Spinal cord (tissue), 10 donors: Measurements from ENCODE around the gene KRTAP12-4. TPM values are rescaled to one million over a fixed set of nuclear protein-coding genes. Genes with fewer than 3 reads are reported as not detected.
"Not testable (repeated sequence)": the region's sequence is repeated elsewhere in the genome, so short reads cannot be mapped to it uniquely, and the experiment has no call there.

Experiments
- DNase-seq, 6 donors: peaks; one replicate each; pipeline versions ENCODE4 v3.0.0 to v3.0.0-alpha.2; 2013 to 2015; ENCODE audit warnings: low spot score in 6 of 6, low read depth in 4 of 6
- H3K27ac ChIP-seq: one replicate; pipeline ENCODE4 v1.5.1; 2013; ENCODE audit warnings: low read depth, low read length, control low read depth
- H3K27me3 ChIP-seq: one replicate; pipeline ENCODE4 v1.6.1; 2013; ENCODE audit warnings: low read length; ENCODE audit not compliant: control insufficient read depth, insufficient read depth
- H3K36me3 ChIP-seq: one replicate; pipeline ENCODE4 v1.6.1; 2013; ENCODE audit warnings: low read length; ENCODE audit not compliant: control insufficient read depth, insufficient read depth
- H3K4me1 ChIP-seq: one replicate; pipeline ENCODE4 v1.6.1; 2013; ENCODE audit warnings: low read length; ENCODE audit not compliant: control insufficient read depth, insufficient read depth
- H3K4me3 ChIP-seq: one replicate; pipeline ENCODE4 v1.5.1; 2013; ENCODE audit warnings: low read depth, low read length, control low read depth
- H3K9me3 ChIP-seq: one replicate; pipeline ENCODE4 v1.6.1; 2013; ENCODE audit warnings: low read length; ENCODE audit not compliant: control insufficient read depth, insufficient read depth
- WGBS: methylation state at CpG from one replicate; pipeline ENCODE4 v1.1.5; 2013; ENCODE audit warnings: missing lambda C conversion rate; ENCODE audit not compliant: insufficient coverage; 5-methylcytosine and 5-hydroxymethylcytosine counted together
- polyA plus RNA-seq, 2 donors: library from polyadenylated mRNA; unstranded; fragments of 120-200 nt; gene quantifications; one replicate each; pipeline ENCODE4 v1.2.1, GENCODE V29; 2013; ENCODE audit not compliant: insufficient read length in 2 of 2
- total RNA-seq, 2 donors: library from RNA; depleted of rRNA in 1 of 2; stranded (reverse); fragments of 120-200 nt in 1 of 2; fragments of >200 nt in 1 of 2; gene quantifications; one replicate each; pipeline versions ENCODE4 v1.2.3 to v1.2.4, GENCODE V29; 2013 to 2014
- donor health status: healthy.

The KRTAP12-4 gene
- total and polyA plus RNA-seq, 4 donors, result not detected

- no peak overlapping the region for H3K27ac ChIP-seq
- 42% methylated on average over 6 of the region's 11 CpGs for WGBS
- H3K4me1 ChIP-seq, result peaks cover 6% of the 10 kb centered on the region
- no peak for DNase-seq
- no peaks in the 10 kb centered on the region for H3K27me3 ChIP-seq
- no peaks in the 10 kb centered on the region for H3K36me3 ChIP-seq
- peaks cover under 1% of the 10 kb centered on the region for H3K9me3 ChIP-seq
- no peak overlapping the region for H3K4me3 ChIP-seq
These were observed 33.2 kb upstream of the KRTAP12-4 start for GRCh38 chr21:44687671-44688070.

- Histone ChIP-seq H3K4me1 (peaks cover 6% of the 10 kb centered on the region), H3K4me3 (no peak overlapping the region), H3K9me3 (no peaks in the 10 kb centered on the region), H3K27ac (no peak overlapping the region), H3K36me3 (no peaks in the 10 kb centered on the region), H3K27me3 (no peaks in the 10 kb centered on the region)
- DNase-seq, result no peak
- WGBS, result 63% methylated on average over 24 of the region's 25 CpGs
These were observed 32.5 kb upstream of the KRTAP12-4 start for GRCh38 chr21:44686843-44687561.

- 32% methylated on average over 11 of the region's 14 CpGs for WGBS
- Histone ChIP-seq H3K27me3 (no peaks in the 10 kb centered on the region), H3K4me1 (peaks cover 6% of the 10 kb centered on the region), H3K9me3 (no peaks in the 10 kb centered on the region), H3K4me3 (no peak overlapping the region), H3K27ac (no peak overlapping the region), H3K36me3 (no peaks in the 10 kb centered on the region)
- no peak for DNase-seq
These were observed 31.7 kb upstream of the KRTAP12-4 start for GRCh38 chr21:44686000-44686781.

DNA sequence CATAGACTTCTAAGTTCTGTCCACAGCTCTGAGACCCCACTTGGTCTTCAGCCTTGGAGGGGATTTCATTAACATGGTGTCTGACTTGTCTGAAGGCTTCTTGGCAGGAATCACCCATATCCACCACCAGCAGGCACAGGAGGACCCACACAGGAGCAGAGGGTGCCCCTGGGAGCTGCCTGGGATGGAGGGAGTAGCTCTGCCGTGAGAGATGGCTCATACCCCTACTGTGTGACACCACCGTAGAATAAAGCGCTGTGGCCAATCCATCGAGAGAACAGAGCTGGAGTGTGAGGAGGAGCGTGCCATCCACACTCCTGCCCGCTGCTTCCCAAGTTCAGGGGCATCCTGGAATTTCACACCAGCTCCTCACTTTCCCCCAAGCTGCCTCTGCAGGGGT lies 30.6 kb upstream of the KRTAP12-4 start:
- H3K9me3 ChIP-seq, DNase-seq, H3K4me1 ChIP-seq, H3K27ac ChIP-seq, H3K27me3 ChIP-seq, H3K4me3 ChIP-seq, H3K36me3 ChIP-seq: not testable (repeated sequence)
- WGBS, result 97% methylated on average over 4 of the region's 6 CpGs

- no peak overlapping the region for H3K4me3 ChIP-seq
- H3K9me3 ChIP-seq, result no peaks in the 10 kb centered on the region
- no peak for DNase-seq
- WGBS, result 68% methylated on average over 5 of the region's 6 CpGs
- H3K27ac ChIP-seq, result no peak overlapping the region
- no peaks in the 10 kb centered on the region for H3K27me3 ChIP-seq
- peaks cover 6% of the 10 kb centered on the region for H3K4me1 ChIP-seq
- H3K36me3 ChIP-seq, result no peaks in the 10 kb centered on the region
These were observed 30.0 kb upstream of the KRTAP12-4 start for GRCh38 chr21:44684483-44684882.

- Histone ChIP-seq H3K27me3 (no peaks in the 10 kb centered on the region), H3K27ac (no peak overlapping the region), H3K4me3 (no peak overlapping the region), H3K36me3 (no peaks in the 10 kb centered on the region), H3K9me3 (no peaks in the 10 kb centered on the region), H3K4me1 (peaks cover 6% of the 10 kb centered on the region)
- WGBS, result 69% methylated on average over 5 of the region's 7 CpGs
- DNase-seq, result no peak
These were observed 29.6 kb upstream of the KRTAP12-4 start for GRCh38 chr21:44684077-44684476.

DNA sequence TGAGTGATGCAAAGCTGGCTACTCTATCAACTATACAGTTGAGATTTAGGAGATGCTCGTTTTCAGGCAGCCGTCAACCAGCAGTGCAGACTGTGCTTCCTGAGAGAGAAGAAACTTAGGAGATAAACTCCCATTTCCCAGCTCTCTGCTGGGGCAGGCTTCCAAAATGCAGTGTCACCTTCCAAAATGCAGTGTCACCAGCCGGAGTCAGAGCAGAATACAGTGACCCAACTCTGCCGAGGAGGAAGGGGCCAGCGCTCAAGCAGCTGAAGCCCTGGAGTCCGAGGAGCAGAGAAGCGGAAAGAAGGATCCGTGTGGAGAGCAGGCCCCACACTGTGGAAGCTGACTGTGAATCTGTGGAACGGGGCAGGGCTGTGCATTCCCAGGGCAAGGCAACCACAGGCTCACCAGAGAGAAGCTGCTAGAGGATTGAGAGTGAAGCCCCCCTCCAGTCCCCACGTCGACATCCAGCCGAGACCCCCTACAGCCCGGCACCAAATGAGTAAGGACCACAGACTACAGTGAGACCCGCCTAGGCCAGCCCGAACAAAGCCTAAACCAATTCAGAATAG lies 28.2 kb upstream of the KRTAP12-4 start:
- Histone ChIP-seq H3K4me3 (no peak overlapping the region), H3K27ac (no peak overlapping the region), H3K36me3 (no peaks in the 10 kb centered on the region), H3K9me3 (no peaks in the 10 kb centered on the region), H3K27me3 (no peaks in the 10 kb centered on the region), H3K4me1 (peaks cover 6% of the 10 kb centered on the region)
- 79% methylated on average over 12 of the region's 15 CpGs for WGBS
- no peak for DNase-seq

DNA sequence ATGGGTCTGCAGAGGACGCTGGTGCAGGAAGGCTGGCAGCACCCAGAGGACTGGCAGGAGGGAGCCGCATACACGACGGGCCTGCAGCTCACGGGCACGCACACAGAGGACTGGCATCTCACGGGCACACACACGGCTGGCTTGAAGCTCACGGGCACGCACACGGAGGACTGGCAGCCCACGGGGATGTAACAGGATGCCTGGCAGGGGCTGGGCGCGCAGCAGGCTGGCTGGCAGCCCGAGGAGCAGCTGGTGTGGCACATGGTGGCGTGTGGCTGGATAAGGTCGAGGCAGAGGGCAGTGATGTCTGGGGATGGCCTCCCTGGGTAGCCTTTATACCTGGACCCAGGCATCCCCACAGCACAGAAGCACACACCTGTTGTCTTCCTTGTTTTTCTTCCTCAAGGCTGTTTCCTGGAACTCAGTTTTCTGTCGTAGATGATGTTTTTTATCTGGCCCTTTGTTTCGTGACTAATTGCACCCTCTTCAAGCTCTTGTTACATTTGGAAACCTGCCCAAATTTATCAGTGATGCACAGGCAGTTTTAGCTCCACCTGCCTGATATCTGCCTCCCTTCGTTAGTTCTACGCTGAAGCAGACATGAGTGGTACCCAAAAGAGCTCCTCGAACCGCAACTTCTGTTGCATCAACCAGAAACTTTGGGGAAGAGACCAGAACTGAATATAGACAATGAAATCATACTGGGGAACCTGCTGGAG lies 27.6 kb upstream of the KRTAP12-4 start, which contains the start of gene KRTAP12-1:
Gene KRTAP12-1, minus strand, starts transcription at position 303 of the 719 bp plus-strand sequence. Its CDS starts 40 bp downstream, at position 263.
- H3K36me3 ChIP-seq, result no peaks in the 10 kb centered on the region
- no peak within 1 kb of the TSS for H3K4me3 ChIP-seq
- no peaks in the 10 kb centered on the region for H3K9me3 ChIP-seq
- no peak within 1 kb of the TSS for H3K27ac ChIP-seq
- no peaks in the 10 kb centered on the region for H3K27me3 ChIP-seq
- DNase-seq, result no peak
- H3K4me1 ChIP-seq, result peaks cover 4% of the 10 kb centered on the region
- 79% methylated on average over 23 of the region's 23 CpGs for WGBS

DNA sequence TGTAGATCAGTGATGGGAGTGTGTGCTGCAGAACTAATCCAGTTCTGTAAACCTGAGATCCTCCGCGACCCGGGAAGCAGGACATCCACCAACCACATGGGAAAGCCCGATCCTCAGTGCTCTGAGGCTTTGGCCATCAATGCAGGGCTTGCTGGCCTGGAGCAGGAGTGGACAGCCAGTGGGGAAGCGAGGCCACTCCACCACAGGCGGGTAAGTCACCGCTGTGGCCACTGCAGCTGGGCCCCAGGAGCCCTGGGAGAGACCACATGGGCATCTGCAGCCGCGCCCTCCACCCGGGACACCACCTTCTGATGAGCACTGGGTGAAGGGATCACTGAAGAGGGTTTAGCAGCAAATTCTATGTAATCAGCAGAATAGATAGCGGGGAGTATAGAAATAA lies 26.7 kb upstream of the KRTAP12-4 start:
- H3K9me3 ChIP-seq, result no peaks in the 10 kb centered on the region
- 76% methylated on average over 7 of the region's 11 CpGs for WGBS
- no peaks in the 10 kb centered on the region for H3K4me1 ChIP-seq
- H3K4me3 ChIP-seq, result no peak overlapping the region
- H3K36me3 ChIP-seq, result no peaks in the 10 kb centered on the region
- no peak overlapping the region for H3K27ac ChIP-seq
- H3K27me3 ChIP-seq, result no peaks in the 10 kb centered on the region
- DNase-seq, result no peak
